OCI-LY7 (cell line): ENCODE results near the gene MYO18B. TPM values are rescaled to one million over a fixed set of nuclear protein-coding genes. Genes with fewer than 3 reads are reported as not detected.

Source experiments
- BruUV-seq: library from RNA; stranded (reverse); fragments of 400-500 nt; replicated peaks from 2 replicates; lab custom pipeline; 2021; lab: Mats Ljungman, UMichigan
- CTCF ChIA-PET: fragments of 300-600 bp; sonication (Branson Sonifier 250); formaldehyde crosslinking; loops from one replicate; lab custom pipeline; 2022; ENCODE audit warnings: antibody characterized with exemption; ENCODE audit not compliant: unreplicated experiment; lab: Charles Lee
- POLR2A ChIA-PET: fragments of 300-600 bp; sonication (Branson Sonifier 250); formaldehyde crosslinking; loops from one replicate; lab custom pipeline; 2022; ENCODE audit warnings: antibody characterized with exemption; lab: Charles Lee
- DNase-seq: peaks from one replicate; pipeline ENCODE4 v3.0.0-alpha.2; 2015; ENCODE audit warnings: low spot score
- H2AFZ ChIP-seq: fragments of 200-600 bp; sonication (generic), shearing (Covaris generic); 2 replicates; pipeline ENCODE4 v1.6.1; 2014; ENCODE audit warnings: mild to moderate bottlenecking, antibody characterized with exemption, low read length, moderate library complexity
- H3K27ac ChIP-seq: fragments of 200-600 bp; sonication (generic); 2 replicates; pipeline ENCODE4 v1.5.1; 2014; ENCODE audit warnings: mixed run types, low read depth, mild to moderate bottlenecking, moderate library complexity, low read length, inconsistent platforms; ENCODE audit not compliant: poor library complexity, severe bottlenecking
- H3K36me3 ChIP-seq: fragments of 200-600 bp; sonication (generic); 2 replicates; pipeline ENCODE4 v1.6.1; 2014; ENCODE audit warnings: mild to moderate bottlenecking, antibody characterized with exemption, low read length, moderate library complexity, mixed read lengths; ENCODE audit not compliant: insufficient read depth
- H3K4me1 ChIP-seq: fragments of 200-600 bp; sonication (generic); 2 replicates; pipeline ENCODE4 v1.5.1; 2014; ENCODE audit warnings: mild to moderate bottlenecking, low read length; ENCODE audit not compliant: insufficient read depth, poor library complexity, severe bottlenecking
- H3K4me2 ChIP-seq: fragments of 200-600 bp; sonication (generic); 2 replicates; pipeline ENCODE4 v1.6.1; 2014; ENCODE audit warnings: mild to moderate bottlenecking, low read length
- H3K4me3 ChIP-seq: fragments of 200-600 bp; sonication (generic); 2 replicates; pipeline ENCODE4 v1.5.1; 2014; ENCODE audit warnings: mild to moderate bottlenecking, low read depth, low read length; ENCODE audit not compliant: poor library complexity, severe bottlenecking
- H3K79me2 ChIP-seq: fragments of 200-600 bp; sonication (generic); 2 replicates; pipeline ENCODE4 v1.6.1; 2016; ENCODE audit warnings: low read depth, mild to moderate bottlenecking, low read length, moderate library complexity, mixed read lengths; ENCODE audit not compliant: insufficient read depth
- H3K9me2 ChIP-seq: fragments of 200-600 bp; sonication (generic); 2 replicates; pipeline ENCODE4 v1.6.1; 2016; ENCODE audit warnings: mild to moderate bottlenecking, low read length, mixed read lengths; ENCODE audit not compliant: insufficient read depth
- H3K9me3 ChIP-seq: fragments of 200-600 bp; sonication (generic); 2 replicates; pipeline ENCODE4 v1.6.1; 2014; ENCODE audit warnings: mild to moderate bottlenecking, mixed run types, low read length, mixed read lengths
- H4K20me1 ChIP-seq: fragments of 200-600 bp; sonication (generic); 2 replicates; pipeline ENCODE4 v1.6.1; 2014; ENCODE audit warnings: mild to moderate bottlenecking, antibody characterized with exemption, low read length, moderate library complexity, mixed read lengths; ENCODE audit not compliant: insufficient read depth
- EZH2phosphoT487 ChIP-seq: fragments of 200-600 bp; sonication (generic); IDR thresholded peaks from 2 replicates; pipeline ENCODE4 v1.6.1; 2018; ENCODE audit warnings: low read depth, borderline replicate concordance, mild to moderate bottlenecking, mixed run types, antibody characterized with exemption, low read length, moderate library complexity, mixed read lengths
- intact Hi-C: fragments of 100-400 bp; cut with micrococcal nuclease; formaldehyde crosslinking; loops from one replicate; pipeline ENCODE4 v1.10.0; 2022; ENCODE audit not compliant: unreplicated experiment
- total RNA-seq, 2 experiments: library from RNA; depleted of rRNA in 1 of 2; stranded (reverse); fragments of >200 nt in 1 of 2; shearing (Covaris generic) in 1 of 2; gene quantifications; 2 replicates each; pipeline ENCODE4 v1.2.3, GENCODE V29; 2014 to 2022
- TF ChIP-seq, protein P1 (sequence below): fragments of 200-600 bp; sonication (generic); conservative IDR thresholded peaks from 2 replicates; pipeline ENCODE4 v1.5.1; 2014; ENCODE audit warnings: mild to moderate bottlenecking, antibody characterized with exemption, low read length, moderate library complexity, mixed read lengths

Gene MYO18B
- total RNA-seq, 2 experiments from 2014 or later, result not detected

DNA sequence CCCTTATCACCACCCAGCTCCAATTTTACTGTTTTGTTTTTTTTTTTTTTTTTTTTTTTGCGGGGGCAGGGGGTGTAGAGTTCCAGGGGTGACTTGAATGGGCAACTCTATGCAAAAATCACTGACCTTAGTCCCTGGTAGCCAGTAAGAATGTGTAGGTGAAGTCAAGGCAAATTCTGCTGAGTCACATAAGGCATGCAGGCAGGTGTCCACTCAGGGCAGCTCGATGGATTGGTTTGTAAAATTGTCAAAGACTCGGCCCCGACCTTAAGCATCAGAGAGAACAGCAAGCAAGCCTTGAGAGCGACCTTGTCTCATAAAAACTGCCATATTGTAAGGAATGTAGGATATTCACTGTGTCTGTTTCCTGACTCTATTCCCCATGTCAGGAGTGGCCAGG is 275.9 kb downstream of the MYO18B start:
- Histone ChIP-seq H3K36me3 (no peaks in the 10 kb centered on the region), H3K4me2 (no peak overlapping the region), H3K4me1 (no peaks in the 10 kb centered on the region), H3K79me2 (no peaks in the 10 kb centered on the region), H3K27ac (no peak overlapping the region), H3K9me3 (no peaks in the 10 kb centered on the region), H2AFZ (no peak overlapping the region), H4K20me1 (no peaks in the 10 kb centered on the region), H3K9me2 (no peaks in the 10 kb centered on the region), H3K4me3 (no peak overlapping the region)
- no peak for DNase-seq
- ChIA-PET POLR2A (interaction anchor here (0.6 to 0.7 kb wide), 2 partner anchors 30 to 499 kb away, joined by 3 to 7 read pairs; no protein-coding TSS in a partner anchor), CTCF (no interaction called here)
- BruUV-seq, result no TSS peak
- TF ChIP-seq, protein P1, sequence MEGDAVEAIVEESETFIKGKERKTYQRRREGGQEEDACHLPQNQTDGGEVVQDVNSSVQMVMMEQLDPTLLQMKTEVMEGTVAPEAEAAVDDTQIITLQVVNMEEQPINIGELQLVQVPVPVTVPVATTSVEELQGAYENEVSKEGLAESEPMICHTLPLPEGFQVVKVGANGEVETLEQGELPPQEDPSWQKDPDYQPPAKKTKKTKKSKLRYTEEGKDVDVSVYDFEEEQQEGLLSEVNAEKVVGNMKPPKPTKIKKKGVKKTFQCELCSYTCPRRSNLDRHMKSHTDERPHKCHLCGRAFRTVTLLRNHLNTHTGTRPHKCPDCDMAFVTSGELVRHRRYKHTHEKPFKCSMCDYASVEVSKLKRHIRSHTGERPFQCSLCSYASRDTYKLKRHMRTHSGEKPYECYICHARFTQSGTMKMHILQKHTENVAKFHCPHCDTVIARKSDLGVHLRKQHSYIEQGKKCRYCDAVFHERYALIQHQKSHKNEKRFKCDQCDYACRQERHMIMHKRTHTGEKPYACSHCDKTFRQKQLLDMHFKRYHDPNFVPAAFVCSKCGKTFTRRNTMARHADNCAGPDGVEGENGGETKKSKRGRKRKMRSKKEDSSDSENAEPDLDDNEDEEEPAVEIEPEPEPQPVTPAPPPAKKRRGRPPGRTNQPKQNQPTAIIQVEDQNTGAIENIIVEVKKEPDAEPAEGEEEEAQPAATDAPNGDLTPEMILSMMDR, result no peak
- TF ChIP-seq EZH2phosphoT487, result no peak
- intact Hi-C loops, result no loop called here

DNA sequence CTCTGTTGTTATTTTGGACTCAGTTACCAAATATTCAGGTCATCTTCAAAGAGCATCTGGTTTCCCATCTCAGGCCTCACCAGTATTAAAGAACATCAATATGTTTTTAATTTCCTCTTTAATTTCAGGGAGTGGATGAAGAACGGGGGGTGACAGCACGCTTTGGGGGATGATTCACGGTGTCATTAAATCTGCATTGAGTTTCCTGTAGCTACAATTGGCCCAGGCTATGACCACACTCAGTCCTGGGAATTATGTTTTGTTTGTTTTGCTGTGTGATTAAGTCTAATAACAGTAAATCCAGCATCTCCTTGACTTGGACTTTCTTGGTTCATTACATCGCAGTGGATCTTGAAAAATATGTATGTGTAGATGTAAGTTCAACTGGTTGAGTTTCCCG is 277.6 kb downstream of the MYO18B start:
- no peaks in the 10 kb centered on the region for H3K36me3 ChIP-seq
- intact Hi-C loops, result no loop called here
- POLR2A ChIA-PET, result no interaction called here
- DNase-seq, result no peak
- no TSS peak for BruUV-seq
- H3K4me3 ChIP-seq, result no peak overlapping the region
- no peaks in the 10 kb centered on the region for H4K20me1 ChIP-seq
- H3K27ac ChIP-seq, result no peak overlapping the region
- TF ChIP-seq EZH2phosphoT487, result no peak
- TF ChIP-seq, protein P1, result no peak
- H3K4me1 ChIP-seq, result no peaks in the 10 kb centered on the region
- H2AFZ ChIP-seq, result no peak overlapping the region
- H3K79me2 ChIP-seq, result no peaks in the 10 kb centered on the region
- H3K9me3 ChIP-seq, result no peaks in the 10 kb centered on the region
- no peaks in the 10 kb centered on the region for H3K9me2 ChIP-seq
- H3K4me2 ChIP-seq, result no peak overlapping the region
- CTCF ChIA-PET, result no interaction called here

DNA sequence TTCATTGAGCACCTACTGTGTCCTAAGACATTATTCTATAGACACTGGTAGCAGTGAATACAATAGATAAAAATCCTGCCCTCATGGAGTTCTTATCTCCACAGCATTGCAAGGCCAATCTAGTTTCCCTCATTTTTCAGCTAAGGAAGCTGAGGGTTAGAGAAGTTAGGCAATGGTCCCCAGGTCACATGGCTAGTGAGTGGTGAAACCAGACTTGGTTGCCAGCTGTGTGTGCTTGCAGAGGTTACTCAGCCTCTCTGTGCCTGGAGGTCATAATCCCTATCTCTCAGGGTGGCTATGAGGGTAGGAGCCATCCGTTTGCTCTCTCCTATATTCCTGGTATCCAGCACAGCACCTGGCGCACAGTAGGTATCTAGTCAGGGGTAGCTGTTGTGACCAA is 279.5 kb downstream of the MYO18B start:
- Histone ChIP-seq H3K4me3 (no peak overlapping the region), H3K27ac (no peak overlapping the region), H2AFZ (no peak overlapping the region), H3K36me3 (no peaks in the 10 kb centered on the region), H3K79me2 (no peaks in the 10 kb centered on the region), H3K9me3 (no peaks in the 10 kb centered on the region), H3K9me2 (no peaks in the 10 kb centered on the region), H3K4me2 (no peak overlapping the region), H4K20me1 (no peaks in the 10 kb centered on the region), H3K4me1 (no peaks in the 10 kb centered on the region)
- ChIA-PET POLR2A (no interaction called here), CTCF (no interaction called here)
- no TSS peak for BruUV-seq
- intact Hi-C loops, result no loop called here
- DNase-seq, result no peak
- TF ChIP-seq EZH2phosphoT487, result no peak
- TF ChIP-seq, protein P1, result no peak
